ENCODE measurements around the gene NOX3. TPM values are rescaled to one million over a fixed set of nuclear protein-coding genes. Genes with fewer than 3 reads are reported as not detected.

Gene NOX3
- total RNA-seq, 1 experiment from 2014 or later = not detected

DNA sequence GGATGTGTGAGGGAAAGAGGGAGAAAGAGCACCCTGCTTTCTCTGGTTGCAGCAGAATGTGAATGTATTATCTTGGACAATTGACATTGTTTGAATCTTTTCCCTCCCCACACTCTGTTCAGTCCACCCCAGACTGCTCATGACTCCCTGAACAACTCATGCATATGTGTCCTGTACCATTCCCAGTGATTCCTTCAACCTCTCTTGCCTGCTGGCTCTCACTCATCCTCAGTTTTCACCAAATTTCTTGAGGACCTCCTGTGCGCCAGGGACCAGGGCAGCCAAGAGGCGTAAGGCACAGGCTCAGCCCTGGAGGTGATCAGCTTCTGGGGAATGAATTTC is 5.4 kb downstream of the NOX3 start:
- no peak overlapping the region for H3K18ac ChIP-seq (ENCODE audit: insufficient read length, low read depth, low read length)
- no peak overlapping the region for H3T11ph ChIP-seq (ENCODE audit: low read length)
- H3K79me1 ChIP-seq (ENCODE audit: insufficient read depth, low read depth, low read length, poor library complexity, severe bottlenecking) = no peaks in the 10 kb centered on the region
- no peak overlapping the region for H3K56ac ChIP-seq (ENCODE audit: insufficient read length, low read depth, low read length)
- Mint-ChIP-seq H3K36me3 (ENCODE audit: insufficient read depth in 1 of 3, low read depth in 3 of 3) (no peaks in the 10 kb centered on the region), H3K27ac (no peak overlapping the region), H3K4me3 (no peak overlapping the region; a peak in 1 of 5 replicates), H3K27me3 (ENCODE audit: low read depth) (peaks cover 1% of the 10 kb centered on the region), H3K9me3 (no peaks in the 10 kb centered on the region), H3K4me1 (peaks cover 16 to 20% of the 10 kb centered on the region in 2 experiments)
- no peak for DNase-seq
- H2BK12ac ChIP-seq (ENCODE audit: insufficient read length, low read depth, low read length) = no peak overlapping the region
- H2BK5ac ChIP-seq (ENCODE audit: insufficient read length, low read length) = no peak overlapping the region
- no peak overlapping the region for H3K27ac ChIP-seq (ENCODE audit: insufficient read length, low read depth, low read length)
- no peak overlapping the region for H2BK20ac ChIP-seq (ENCODE audit: low read depth, low read length, poor library complexity, severe bottlenecking)
- no peak overlapping the region for H3K14ac ChIP-seq (ENCODE audit: insufficient read depth, low read length)
- H4K91ac ChIP-seq (ENCODE audit: insufficient read length, low read depth, low read length) = no peak overlapping the region
- no peaks in the 10 kb centered on the region for H3K79me2 ChIP-seq (ENCODE audit: insufficient read depth, low read length)
- H4K20me1 ChIP-seq (ENCODE audit: control insufficient read depth, insufficient read depth, insufficient read length) = no peaks in the 10 kb centered on the region
- no peak overlapping the region for H4K8ac ChIP-seq (replicated peaks; ENCODE audit: insufficient read length, low read depth, low read length)
- peak overlapping the region; percentile 14 for H4K5ac ChIP-seq (ENCODE audit: insufficient read length, low read depth, low read length)
- no peaks in the 10 kb centered on the region; the same call in 1 of the 2 replicates for H3K4me1 ChIP-seq (ENCODE audit: insufficient read depth, low read length)
- no peak overlapping the region for H2AK5ac ChIP-seq (ENCODE audit: insufficient read length, low read length)
- no peak overlapping the region for H3K4me2 ChIP-seq (ENCODE audit: insufficient read depth, insufficient read length, low read length)
- no peaks in the 10 kb centered on the region for H3K27me3 ChIP-seq (ENCODE audit: insufficient read depth, low read length)
- no peak overlapping the region for H3K23ac ChIP-seq (ENCODE audit: insufficient read length, low read depth, low read length)
- no peak overlapping the region for H3K4ac ChIP-seq (ENCODE audit: low read depth, low read length)
- no peak overlapping the region for H2BK120ac ChIP-seq (ENCODE audit: low read depth, low read length, poor library complexity, severe bottlenecking)
- H3K9me3 ChIP-seq (ENCODE audit: control insufficient read depth, low read depth, low read length) = no peaks in the 10 kb centered on the region
- no CpG with 5 or more reads among the region's 2 CpGs for WGBS (ENCODE audit: extremely low coverage, insufficient read length, low lambda C conversion rate)
- H3K9ac ChIP-seq (ENCODE audit: extremely low read depth, insufficient read length, low read length) = no peak overlapping the region
- no peak overlapping the region for H2BK15ac ChIP-seq (ENCODE audit: low read depth, low read length)
- TF ChIP-seq, protein P1, sequence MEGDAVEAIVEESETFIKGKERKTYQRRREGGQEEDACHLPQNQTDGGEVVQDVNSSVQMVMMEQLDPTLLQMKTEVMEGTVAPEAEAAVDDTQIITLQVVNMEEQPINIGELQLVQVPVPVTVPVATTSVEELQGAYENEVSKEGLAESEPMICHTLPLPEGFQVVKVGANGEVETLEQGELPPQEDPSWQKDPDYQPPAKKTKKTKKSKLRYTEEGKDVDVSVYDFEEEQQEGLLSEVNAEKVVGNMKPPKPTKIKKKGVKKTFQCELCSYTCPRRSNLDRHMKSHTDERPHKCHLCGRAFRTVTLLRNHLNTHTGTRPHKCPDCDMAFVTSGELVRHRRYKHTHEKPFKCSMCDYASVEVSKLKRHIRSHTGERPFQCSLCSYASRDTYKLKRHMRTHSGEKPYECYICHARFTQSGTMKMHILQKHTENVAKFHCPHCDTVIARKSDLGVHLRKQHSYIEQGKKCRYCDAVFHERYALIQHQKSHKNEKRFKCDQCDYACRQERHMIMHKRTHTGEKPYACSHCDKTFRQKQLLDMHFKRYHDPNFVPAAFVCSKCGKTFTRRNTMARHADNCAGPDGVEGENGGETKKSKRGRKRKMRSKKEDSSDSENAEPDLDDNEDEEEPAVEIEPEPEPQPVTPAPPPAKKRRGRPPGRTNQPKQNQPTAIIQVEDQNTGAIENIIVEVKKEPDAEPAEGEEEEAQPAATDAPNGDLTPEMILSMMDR (conservative IDR thresholded peaks at IDR 0.05) = no peak
- H3K23me2 ChIP-seq (ENCODE audit: insufficient read length, low read depth, low read length, poor library complexity, severe bottlenecking) = no peaks in the 10 kb centered on the region
- no peak overlapping the region for H2AFZ ChIP-seq (ENCODE audit: low read length)
